Astrocyte of the cerebellum (primary cell): ENCODE results near the gene TET1.

ENCODE experiments used
- DNase-seq: peaks from one replicate; pipeline ENCODE4 v3.0.0-alpha.2; 2011; ENCODE audit warnings: low read depth
- H3K4me3 ChIP-seq: 2 replicates; pipeline ENCODE4 v1.5.1; 2011; ENCODE audit warnings: mild to moderate bottlenecking, low read depth, low read length, moderate library complexity
- in situ Hi-C: cut with HindIII; loops from 2 replicates; pipeline ENCODE4 v1.10.0; 2017; ENCODE audit warnings: low sequenced_read_pairs
- TF ChIP-seq, protein P1 (sequence below): IDR thresholded peaks from 2 replicates; pipeline ENCODE4 v1.5.1; 2012; ENCODE audit warnings: low read length, low read depth, moderate library complexity, mild to moderate bottlenecking; ENCODE audit errors: missing control alignments

TET1 gene

GRCh38 chr10:68720793-68721672 is 160.9 kb downstream of the TET1 start, which contains the start of gene CCAR1:
TSS of gene CCAR1 (plus strand) at chr10:68721239. CDS start at chr10:68722505, 1,266 bp downstream.
- DNase-seq = peak; percentile 97
- in situ Hi-C loops = no loop called here
- TF ChIP-seq, protein P1, sequence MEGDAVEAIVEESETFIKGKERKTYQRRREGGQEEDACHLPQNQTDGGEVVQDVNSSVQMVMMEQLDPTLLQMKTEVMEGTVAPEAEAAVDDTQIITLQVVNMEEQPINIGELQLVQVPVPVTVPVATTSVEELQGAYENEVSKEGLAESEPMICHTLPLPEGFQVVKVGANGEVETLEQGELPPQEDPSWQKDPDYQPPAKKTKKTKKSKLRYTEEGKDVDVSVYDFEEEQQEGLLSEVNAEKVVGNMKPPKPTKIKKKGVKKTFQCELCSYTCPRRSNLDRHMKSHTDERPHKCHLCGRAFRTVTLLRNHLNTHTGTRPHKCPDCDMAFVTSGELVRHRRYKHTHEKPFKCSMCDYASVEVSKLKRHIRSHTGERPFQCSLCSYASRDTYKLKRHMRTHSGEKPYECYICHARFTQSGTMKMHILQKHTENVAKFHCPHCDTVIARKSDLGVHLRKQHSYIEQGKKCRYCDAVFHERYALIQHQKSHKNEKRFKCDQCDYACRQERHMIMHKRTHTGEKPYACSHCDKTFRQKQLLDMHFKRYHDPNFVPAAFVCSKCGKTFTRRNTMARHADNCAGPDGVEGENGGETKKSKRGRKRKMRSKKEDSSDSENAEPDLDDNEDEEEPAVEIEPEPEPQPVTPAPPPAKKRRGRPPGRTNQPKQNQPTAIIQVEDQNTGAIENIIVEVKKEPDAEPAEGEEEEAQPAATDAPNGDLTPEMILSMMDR = no peak
- peak within 1 kb of the TSS; percentile 97 for H3K4me3 ChIP-seq

GRCh38 chr10:68721673-68722335 is 161.7 kb downstream of the TET1 start:
- in situ Hi-C loops = no loop called here
- H3K4me3 ChIP-seq = peak overlapping the region; percentile 97
- TF ChIP-seq, protein P1 = no peak
- DNase-seq = no peak

GRCh38 chr10:68725016-68725415 is 164.9 kb downstream of the TET1 start:
- TF ChIP-seq, protein P1 = no peak
- no peak for DNase-seq
- in situ Hi-C loops = loop anchor here (25.0 kb wide), 1 partner anchor 163 kb away; the partner anchor contains the start of gene TET1
- no peak overlapping the region for H3K4me3 ChIP-seq

GRCh38 chr10:68727146-68727545 is 167.0 kb downstream of the TET1 start:
- TF ChIP-seq, protein P1 = no peak
- DNase-seq = no peak
- H3K4me3 ChIP-seq = no peak overlapping the region
- in situ Hi-C loops = loop anchor here (25.0 kb wide), 1 partner anchor 165 kb away; the partner anchor contains the start of gene TET1

DNA sequence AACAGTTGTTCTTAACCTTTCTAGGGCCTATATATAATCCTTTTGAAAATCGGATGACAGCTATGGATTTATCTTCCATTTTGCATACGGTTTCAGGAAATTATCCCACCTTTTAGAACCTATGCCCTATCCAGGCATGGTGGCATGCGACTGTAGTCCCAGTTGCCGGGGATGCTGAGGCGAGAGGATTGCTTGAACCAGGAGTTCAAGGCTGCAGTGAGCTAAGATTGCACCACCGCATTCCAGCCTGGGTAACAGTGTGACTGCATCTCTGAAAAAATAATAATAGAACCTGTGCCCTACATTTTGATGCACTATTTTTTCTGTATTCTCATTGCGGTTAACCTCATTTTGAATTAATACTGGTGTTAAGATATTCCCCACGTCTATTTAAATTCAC is 172.5 kb downstream of the TET1 start:
- TF ChIP-seq, protein P1 = no peak
- no peak overlapping the region for H3K4me3 ChIP-seq
- no peak for DNase-seq
- in situ Hi-C loops = loop anchor here (25.0 kb wide), 1 partner anchor 170 kb away; the partner anchor contains the start of gene TET1

DNA sequence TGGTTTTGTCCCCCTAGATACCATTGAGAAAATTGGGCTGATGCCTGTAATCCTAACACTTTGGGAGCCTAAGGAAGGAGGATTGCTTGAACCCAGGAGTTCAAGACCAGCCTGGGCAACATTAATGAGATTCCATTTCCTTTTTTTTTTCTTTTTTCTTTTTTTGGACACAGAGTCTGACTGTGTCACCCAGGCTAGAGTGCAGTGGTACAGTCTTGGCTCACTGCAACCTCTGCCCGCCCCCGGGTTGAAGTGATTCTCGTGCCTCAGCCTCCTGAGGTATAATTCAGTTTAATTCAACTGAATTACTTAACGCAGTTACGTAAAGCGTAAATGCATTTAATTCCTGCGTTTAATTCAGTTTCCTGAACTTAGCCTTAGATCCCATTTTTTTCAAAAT is 174.2 kb downstream of the TET1 start:
- TF ChIP-seq, protein P1 = no peak
- in situ Hi-C loops = loop anchor here (25.0 kb wide), 1 partner anchor 172 kb away; the partner anchor contains the start of gene TET1
- H3K4me3 ChIP-seq = no peak overlapping the region
- no peak for DNase-seq
